ENCODE data around the gene LDAF1.
"Not testable (repeated sequence)": the region's sequence is repeated elsewhere in the genome, so short reads cannot be mapped to it uniquely, and the experiment has no call there.

The LDAF1 gene

DNA sequence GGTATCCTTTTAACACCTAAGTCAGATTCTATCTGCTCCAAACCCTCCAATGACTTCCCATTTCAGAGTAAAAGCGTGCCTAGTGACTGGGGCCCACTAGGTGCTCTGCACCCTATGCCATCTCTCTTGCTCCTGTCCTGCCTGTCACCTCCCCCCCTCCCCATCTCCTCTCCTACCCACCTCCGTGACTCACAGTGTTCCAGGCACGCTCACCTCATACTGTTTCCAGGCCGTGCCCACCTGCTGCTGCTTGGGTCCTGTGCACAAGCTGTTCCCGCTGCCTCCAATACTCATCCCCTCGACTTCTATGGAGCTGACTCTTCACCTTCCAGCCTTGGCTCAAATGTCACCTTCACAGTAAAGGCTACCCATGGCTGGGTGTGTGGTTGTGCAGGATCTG is 29.5 kb upstream of the LDAF1 start:
- no peak overlapping the region for H3K4me3 ChIP-seq (replicated peaks in 1 of 2; ENCODE audit: low read depth in 2 of 2, low read length in 2 of 2)
- DNase-seq (ENCODE audit: low read depth in 2 of 2) = no peak
- TF ChIP-seq, protein P1, sequence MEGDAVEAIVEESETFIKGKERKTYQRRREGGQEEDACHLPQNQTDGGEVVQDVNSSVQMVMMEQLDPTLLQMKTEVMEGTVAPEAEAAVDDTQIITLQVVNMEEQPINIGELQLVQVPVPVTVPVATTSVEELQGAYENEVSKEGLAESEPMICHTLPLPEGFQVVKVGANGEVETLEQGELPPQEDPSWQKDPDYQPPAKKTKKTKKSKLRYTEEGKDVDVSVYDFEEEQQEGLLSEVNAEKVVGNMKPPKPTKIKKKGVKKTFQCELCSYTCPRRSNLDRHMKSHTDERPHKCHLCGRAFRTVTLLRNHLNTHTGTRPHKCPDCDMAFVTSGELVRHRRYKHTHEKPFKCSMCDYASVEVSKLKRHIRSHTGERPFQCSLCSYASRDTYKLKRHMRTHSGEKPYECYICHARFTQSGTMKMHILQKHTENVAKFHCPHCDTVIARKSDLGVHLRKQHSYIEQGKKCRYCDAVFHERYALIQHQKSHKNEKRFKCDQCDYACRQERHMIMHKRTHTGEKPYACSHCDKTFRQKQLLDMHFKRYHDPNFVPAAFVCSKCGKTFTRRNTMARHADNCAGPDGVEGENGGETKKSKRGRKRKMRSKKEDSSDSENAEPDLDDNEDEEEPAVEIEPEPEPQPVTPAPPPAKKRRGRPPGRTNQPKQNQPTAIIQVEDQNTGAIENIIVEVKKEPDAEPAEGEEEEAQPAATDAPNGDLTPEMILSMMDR (IDR thresholded peaks at IDR 0.05; ENCODE audit: low read depth, low read length) = no peak

- no peak for DNase-seq (ENCODE audit: low read depth in 2 of 2)
- TF ChIP-seq, protein P1 (IDR thresholded peaks at IDR 0.05; ENCODE audit: low read depth, low read length) = no peak
- no peak overlapping the region for H3K4me3 ChIP-seq (replicated peaks in 1 of 2; ENCODE audit: low read depth in 2 of 2, low read length in 2 of 2)
These were observed 27.7 kb upstream of the LDAF1 start for GRCh38 chr16:21130811-21131210.

DNA sequence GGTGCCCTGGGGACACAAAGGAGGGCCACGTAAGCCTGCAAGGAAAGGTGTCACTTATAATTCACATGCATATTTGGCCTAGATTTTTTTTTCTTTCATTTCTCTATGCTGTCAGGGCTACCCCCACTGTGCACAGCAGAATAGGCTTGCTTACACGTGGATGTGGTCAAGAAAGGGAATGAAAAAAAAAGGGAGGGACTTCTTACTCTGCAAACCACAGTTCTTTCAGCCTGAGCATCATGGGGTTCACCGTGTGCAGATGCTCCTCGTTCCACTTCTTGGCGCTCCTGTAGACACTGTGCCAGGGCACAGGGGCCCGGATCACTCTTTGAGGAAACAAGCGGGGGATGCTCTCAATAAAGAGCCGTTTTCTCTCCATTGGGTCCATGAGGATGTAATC is 24.4 kb upstream of the LDAF1 start:
- no peak overlapping the region for H3K4me3 ChIP-seq (replicated peaks in 1 of 2; ENCODE audit: low read depth in 2 of 2, low read length in 2 of 2)
- TF ChIP-seq, protein P1 (IDR thresholded peaks at IDR 0.05; ENCODE audit: low read depth, low read length) = no peak
- DNase-seq (ENCODE audit: low read depth in 2 of 2) = no peak

GRCh38 chr16:21145738-21146137 is 12.7 kb upstream of the LDAF1 start:
- TF ChIP-seq, protein P1 (IDR thresholded peaks at IDR 0.05; ENCODE audit: low read depth, low read length) = no peak
- DNase-seq (ENCODE audit: low read depth in 2 of 2) = no peak
- no peak overlapping the region for H3K4me3 ChIP-seq (replicated peaks in 1 of 2; ENCODE audit: low read depth in 2 of 2, low read length in 2 of 2)

- TF ChIP-seq, protein P1 (IDR thresholded peaks at IDR 0.05; ENCODE audit: low read depth, low read length) = no peak
- no peak within 1 kb of the TSS for H3K4me3 ChIP-seq (replicated peaks in 1 of 2; ENCODE audit: low read depth in 2 of 2, low read length in 2 of 2)
- DNase-seq (ENCODE audit: low read depth in 2 of 2) = peak in 1 of 2 donors; percentile 27
These were observed 8.0 kb upstream of the LDAF1 start, which contains the start of gene DNAH3 for GRCh38 chr16:21150375-21151001. DNAH3 (minus strand) TSS chr16:21150846; CDS start chr16:21150319, 527 bp downstream.

DNA sequence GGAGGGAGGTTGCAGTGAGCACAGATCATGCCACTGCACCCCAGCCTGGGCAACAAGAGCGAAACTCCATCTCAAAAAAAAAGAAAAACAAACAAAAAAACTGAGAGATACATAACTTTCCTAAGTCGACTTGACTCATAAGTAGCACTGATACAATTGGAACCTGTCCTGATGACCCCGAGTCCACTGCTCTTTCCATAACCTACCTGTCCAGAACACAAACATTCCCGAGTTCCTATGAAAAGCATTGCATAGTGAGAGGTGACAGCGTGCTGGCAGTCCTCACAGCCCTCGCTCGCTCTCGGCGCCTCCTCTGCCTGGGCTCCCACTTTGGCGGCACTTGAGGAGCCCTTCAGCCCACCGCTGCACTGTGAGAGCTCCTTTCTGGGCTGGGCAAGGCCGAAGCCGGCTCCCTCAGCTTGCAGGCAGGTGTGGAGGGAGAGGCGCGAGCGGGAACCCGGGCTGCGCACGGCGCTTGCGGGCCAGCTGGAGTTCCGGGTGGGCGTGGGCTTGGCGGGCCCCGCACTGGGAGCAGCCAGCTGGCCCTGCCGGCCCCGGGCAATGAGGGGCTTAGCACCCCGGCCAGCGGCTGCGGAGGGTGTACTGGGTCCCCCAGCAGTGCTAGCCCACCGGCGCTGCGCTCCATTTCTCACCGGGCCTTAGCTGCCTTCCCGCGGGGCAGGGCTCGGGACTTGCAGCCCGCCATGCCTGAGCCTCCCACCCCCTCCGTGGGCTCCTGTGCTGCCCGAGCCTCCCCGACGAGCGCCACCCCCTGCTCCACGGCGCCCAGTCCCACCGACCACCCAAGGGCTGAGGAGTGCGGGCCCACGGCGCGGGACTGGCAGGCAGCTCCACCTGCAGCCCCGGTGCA is 6.1 kb upstream of the LDAF1 start:
- not testable (repeated sequence) for DNase-seq (ENCODE audit: low read depth in 2 of 2); H3K4me3 ChIP-seq (replicated peaks in 1 of 2; ENCODE audit: low read depth in 2 of 2, low read length in 2 of 2)

- not testable (repeated sequence) for H3K4me3 ChIP-seq (replicated peaks in 1 of 2; ENCODE audit: low read depth in 2 of 2, low read length in 2 of 2); DNase-seq (ENCODE audit: low read depth in 2 of 2)
These were observed 5.2 kb upstream of the LDAF1 start for GRCh38 chr16:21153124-21153729.

- DNase-seq (ENCODE audit: low read depth in 2 of 2) = not testable (repeated sequence)
These were observed 2.5 kb upstream of the LDAF1 start for GRCh38 chr16:21156011-21156410.

More at GRCh38 chr16:21156011-21156410, 2.5 kb upstream of the LDAF1 start:
- H3K4me3 ChIP-seq (replicated peaks in 1 of 2; ENCODE audit: low read depth in 2 of 2, low read length in 2 of 2) = not testable (repeated sequence)
